HUES6 (cell line): ENCODE data around the gene AP5B1.
"Not testable (repeated sequence)": the region's sequence is repeated elsewhere in the genome, so short reads cannot be mapped to it uniquely, and the experiment has no call there.

Experiments
- H3K27ac ChIP-seq: 2 replicates; pipeline ENCODE4 v1.7.0; 2013; ENCODE audit warnings: low read depth, mild to moderate bottlenecking, low read length, inconsistent platforms
- H3K27me3 ChIP-seq: 2 replicates; pipeline ENCODE4 v1.6.1; 2013; ENCODE audit warnings: low read length; ENCODE audit not compliant: control insufficient read depth, insufficient read depth
- H3K36me3 ChIP-seq: 2 replicates; pipeline ENCODE4 v1.6.1; 2013; ENCODE audit warnings: low read length; ENCODE audit not compliant: control insufficient read depth, insufficient read depth
- H3K4me1 ChIP-seq: 2 replicates; pipeline ENCODE4 v1.6.1; 2013; ENCODE audit warnings: low read length; ENCODE audit not compliant: control insufficient read depth, insufficient read depth
- H3K4me3 ChIP-seq: 2 replicates; pipeline ENCODE4 v1.5.1; 2013; ENCODE audit warnings: low read depth, low read length
- H3K9ac ChIP-seq: one replicate; pipeline ENCODE4 v1.6.1; 2013; ENCODE audit warnings: mild to moderate bottlenecking, low read length
- H3K9me3 ChIP-seq: 2 replicates; pipeline ENCODE4 v1.6.1; 2013; ENCODE audit warnings: low read depth, low read length; ENCODE audit not compliant: control insufficient read depth, insufficient read depth

Gene AP5B1

GRCh38 chr11:65745049-65745448 lies 35.7 kb downstream of the AP5B1 start:
- no peak overlapping the region for H3K4me3 ChIP-seq
- H3K9ac ChIP-seq, result no peak overlapping the region
- no peak overlapping the region for H3K27ac ChIP-seq
- H3K4me1 ChIP-seq, result no peaks in the 10 kb centered on the region
- peaks cover 17% of the 10 kb centered on the region for H3K27me3 ChIP-seq
- H3K9me3 ChIP-seq, result peaks cover 3% of the 10 kb centered on the region; the same call in 1 of the 2 replicates
- no peaks in the 10 kb centered on the region for H3K36me3 ChIP-seq

GRCh38 chr11:65744699-65745042 lies 36.1 kb downstream of the AP5B1 start:
- no peaks in the 10 kb centered on the region for H3K36me3 ChIP-seq
- H3K9ac ChIP-seq, result no peak overlapping the region
- peaks cover 3% of the 10 kb centered on the region; the same call in 1 of the 2 replicates for H3K9me3 ChIP-seq
- peaks cover 13% of the 10 kb centered on the region for H3K27me3 ChIP-seq
- H3K4me3 ChIP-seq, result no peak overlapping the region
- H3K4me1 ChIP-seq, result no peaks in the 10 kb centered on the region
- no peak overlapping the region for H3K27ac ChIP-seq

- Histone ChIP-seq H3K4me1 (no peaks in the 10 kb centered on the region), H3K36me3 (no peaks in the 10 kb centered on the region), H3K9ac (no peak overlapping the region), H3K4me3 (no peak overlapping the region), H3K9me3 (peaks cover 3% of the 10 kb centered on the region; the same call in 1 of the 2 replicates), H3K27me3 (peaks cover 8% of the 10 kb centered on the region; the same call in 1 of the 2 replicates), H3K27ac (no peak overlapping the region)
Measured at GRCh38 chr11:65744026-65744698, 36.6 kb downstream of the AP5B1 start.

GRCh38 chr11:65743681-65744025 lies 37.1 kb downstream of the AP5B1 start:
- Histone ChIP-seq H3K9ac (no peak overlapping the region), H3K4me3 (no peak overlapping the region), H3K36me3 (no peaks in the 10 kb centered on the region), H3K4me1 (no peaks in the 10 kb centered on the region), H3K27me3 (peaks cover 7% of the 10 kb centered on the region; the same call in 1 of the 2 replicates), H3K9me3 (peaks cover 3% of the 10 kb centered on the region; the same call in 1 of the 2 replicates), H3K27ac (no peak overlapping the region)

- H3K36me3 ChIP-seq, result no peaks in the 10 kb centered on the region
- no peak overlapping the region for H3K9ac ChIP-seq
- H3K27ac ChIP-seq, result no peak overlapping the region
- no peaks in the 10 kb centered on the region; the same call in 1 of the 2 replicates for H3K27me3 ChIP-seq
- H3K9me3 ChIP-seq, result peaks cover 11% of the 10 kb centered on the region
- no peak overlapping the region for H3K4me3 ChIP-seq
- no peaks in the 10 kb centered on the region for H3K4me1 ChIP-seq
Measured at GRCh38 chr11:65742353-65742752, 38.4 kb downstream of the AP5B1 start.

- no peaks in the 10 kb centered on the region for H3K4me1 ChIP-seq
- H3K9me3 ChIP-seq, result peaks cover 23% of the 10 kb centered on the region
- H3K27ac ChIP-seq, result no peak overlapping the region
- H3K9ac ChIP-seq, result no peak overlapping the region
- H3K4me3 ChIP-seq, result no peak overlapping the region
- H3K36me3 ChIP-seq, result no peaks in the 10 kb centered on the region
- no peaks in the 10 kb centered on the region; the same call in 1 of the 2 replicates for H3K27me3 ChIP-seq
Measured at GRCh38 chr11:65741185-65741584, 39.6 kb downstream of the AP5B1 start.

GRCh38 chr11:65739022-65739421 lies 41.8 kb downstream of the AP5B1 start:
- no peak overlapping the region for H3K4me3 ChIP-seq
- H3K27me3 ChIP-seq, result no peaks in the 10 kb centered on the region; the same call in 1 of the 2 replicates
- H3K27ac ChIP-seq, result no peak overlapping the region
- no peaks in the 10 kb centered on the region for H3K36me3 ChIP-seq
- H3K9me3 ChIP-seq, result peaks cover 26% of the 10 kb centered on the region
- no peak overlapping the region for H3K9ac ChIP-seq
- no peaks in the 10 kb centered on the region for H3K4me1 ChIP-seq

- Histone ChIP-seq H3K27ac (no peak overlapping the region), H3K27me3 (no peaks in the 10 kb centered on the region; the same call in 1 of the 2 replicates), H3K4me1 (no peaks in the 10 kb centered on the region)
Measured at GRCh38 chr11:65736810-65737209, 44.0 kb downstream of the AP5B1 start.

GRCh38 chr11:65735111-65735510 lies 45.7 kb downstream of the AP5B1 start:
- H3K4me1 ChIP-seq, H3K27me3 ChIP-seq, H3K36me3 ChIP-seq, H3K27ac ChIP-seq, H3K9ac ChIP-seq, H3K4me3 ChIP-seq: not testable (repeated sequence)
- peaks cover 28% of the 10 kb centered on the region for H3K9me3 ChIP-seq

More at GRCh38 chr11:65736810-65737209, 44.0 kb downstream of the AP5B1 start:
- H3K36me3 ChIP-seq, result no peaks in the 10 kb centered on the region
- no peak overlapping the region for H3K4me3 ChIP-seq
- no peak overlapping the region for H3K9ac ChIP-seq
- H3K9me3 ChIP-seq, result peaks cover 26% of the 10 kb centered on the region

GRCh38 chr11:65730461-65730860 lies 50.3 kb downstream of the AP5B1 start:
- Histone ChIP-seq H3K9ac (no peak overlapping the region), H3K4me1 (no peaks in the 10 kb centered on the region), H3K4me3 (no peak overlapping the region), H3K27me3 (peaks cover 9% of the 10 kb centered on the region; the same call in 1 of the 2 replicates), H3K27ac (no peak overlapping the region), H3K36me3 (no peaks in the 10 kb centered on the region), H3K9me3 (0 out of 2 replicates have a peak, but pooled peaks cover 2% of the 10 kb centered on the region)

GRCh38 chr11:65727865-65728264 lies 52.9 kb downstream of the AP5B1 start:
- no peak overlapping the region for H3K27ac ChIP-seq

More at GRCh38 chr11:65727865-65728264, 52.9 kb downstream of the AP5B1 start:
- Histone ChIP-seq H3K4me3 (no peak overlapping the region), H3K4me1 (no peaks in the 10 kb centered on the region), H3K27me3 (peaks cover 9% of the 10 kb centered on the region; the same call in 1 of the 2 replicates), H3K9ac (no peak overlapping the region), H3K9me3 (0 out of 2 replicates have a peak, but pooled peaks cover 2% of the 10 kb centered on the region), H3K36me3 (no peaks in the 10 kb centered on the region)
